H1 (cell line): ENCODE results near the gene CD81. TPM values are rescaled to one million over a fixed set of nuclear protein-coding genes. Genes with fewer than 3 reads are reported as not detected.

Experiments
- CTCF ChIA-PET: fragments of 300-600 bp; sonication (Branson Sonifier 250); formaldehyde crosslinking; loops from one replicate; lab custom pipeline; 2021; ENCODE audit not compliant: partially characterized antibody; lab: Charles Lee
- POLR2A ChIA-PET: fragments of 300-600 bp; sonication (Branson Sonifier 250); formaldehyde crosslinking; loops from one replicate; lab custom pipeline; 2021; ENCODE audit warnings: inconsistent platforms; ENCODE audit not compliant: partially characterized antibody; lab: Charles Lee
- DNase-seq, 2 experiments: peaks; one replicate each; pipeline versions ENCODE4 v3.0.0 to v3.0.0-alpha.2; 2010 to 2022; ENCODE audit warnings: low spot score in 2 of 2, low read depth in 1 of 2, mixed read lengths in 1 of 2
- FAIRE-seq: peaks from 2 replicates; lab custom pipeline; 2011; peaks lifted over from hg19 to GRCh38; lab: Jason Lieb, UNC
- H2AFZ ChIP-seq: 2 replicates; pipeline ENCODE4 v1.8.1; 2012; ENCODE audit warnings: low read length, inconsistent platforms
- H2AK5ac ChIP-seq: 2 replicates; pipeline ENCODE4 v1.6.1; 2013; ENCODE audit warnings: low read depth, low read length
- H2BK120ac ChIP-seq: replicated peaks from 2 replicates; pipeline ENCODE3; 2013; ENCODE audit warnings: low read depth, low read length, inconsistent platforms
- H2BK12ac ChIP-seq: 2 replicates; pipeline ENCODE4 v1.6.1; 2013; ENCODE audit warnings: low read depth, low read length
- H2BK15ac ChIP-seq: 2 replicates; pipeline ENCODE4 v1.6.1; 2013; ENCODE audit warnings: low read length
- H2BK20ac ChIP-seq: 2 replicates; pipeline ENCODE4 v1.6.1; 2013; ENCODE audit warnings: low read length
- H2BK5ac ChIP-seq: 2 replicates; pipeline ENCODE4 v1.6.1; 2013; ENCODE audit warnings: low read depth, low read length
- H3K14ac ChIP-seq: 2 replicates; pipeline ENCODE4 v1.6.1; 2013; ENCODE audit warnings: inconsistent platforms; ENCODE audit not compliant: insufficient read length
- H3K18ac ChIP-seq: 2 replicates; pipeline ENCODE4 v1.6.1; 2013; ENCODE audit warnings: low read length; ENCODE audit errors: extremely low read depth
- H3K23ac ChIP-seq: 2 replicates; pipeline ENCODE4 v1.6.1; 2013; ENCODE audit warnings: inconsistent platforms; ENCODE audit not compliant: insufficient read length
- H3K23me2 ChIP-seq: 2 replicates; pipeline ENCODE4 v1.6.1; 2013; ENCODE audit warnings: low read depth, low read length
- H3K27ac ChIP-seq: 2 replicates; pipeline ENCODE4 v1.6.1; 2011; ENCODE audit warnings: low read depth, low read length, inconsistent platforms
- H3K27me3 ChIP-seq, 4 experiments: replicated peaks in 1 of 4; 1 replicate in 1 of 4; 2 replicates in 3 of 4; pipeline versions ENCODE4 v1.6.1 to v1.8.1; 2011 to 2013; ENCODE audit warnings: low read length in 3 of 4, mild to moderate bottlenecking in 3 of 4, inconsistent platforms in 2 of 4, mixed read lengths in 2 of 4, moderate library complexity in 1 of 4; ENCODE audit not compliant: control insufficient read depth in 3 of 4, insufficient read depth in 3 of 4; ENCODE audit errors: extremely low read depth in 1 of 4
- H3K36me3 ChIP-seq, 4 experiments: 2 replicates each; pipeline versions ENCODE4 v1.6.1 to v1.8.1; 2011 to 2013; ENCODE audit warnings: mild to moderate bottlenecking in 4 of 4, low read length in 3 of 4, moderate library complexity in 2 of 4, control low read depth in 1 of 4, inconsistent platforms in 1 of 4; ENCODE audit not compliant: insufficient read depth in 4 of 4, control insufficient read depth in 2 of 4
- H3K4ac ChIP-seq: replicated peaks from 2 replicates; pipeline ENCODE3; 2013; ENCODE audit warnings: low read length, low read depth, mixed read lengths, inconsistent platforms; ENCODE audit not compliant: insufficient read length
- H3K4me1 ChIP-seq, 4 experiments: replicated peaks in 1 of 4; 1 replicate in 1 of 4; 2 replicates in 3 of 4; pipeline versions ENCODE4 v1.6.1 to v1.8.1; 2011 to 2013; ENCODE audit warnings: low read length in 3 of 4, inconsistent platforms in 2 of 4, mixed read lengths in 1 of 4; ENCODE audit not compliant: insufficient read depth in 4 of 4, control insufficient read depth in 3 of 4
- H3K4me2 ChIP-seq, 2 experiments: 2 replicates each; pipeline versions ENCODE4 v1.6.1 to v1.8.1; 2011 to 2013; ENCODE audit warnings: low read depth in 2 of 2, low read length in 2 of 2, control low read depth in 1 of 2, inconsistent platforms in 1 of 2, mild to moderate bottlenecking in 1 of 2; ENCODE audit not compliant: insufficient read depth in 1 of 2
- H3K4me3 ChIP-seq, 4 experiments: fragments of 200-600, 300-600 bp in 1 of 4; sonication (generic), shearing (Covaris generic), sonication (Bioruptor Twin) in 1 of 4; 2 replicates each; pipeline versions ENCODE4 v1.5.1 to v1.8.1; 2011 to 2016; ENCODE audit warnings: low read length in 4 of 4, low read depth in 3 of 4, control low read depth in 2 of 4, inconsistent platforms in 2 of 4, mild to moderate bottlenecking in 2 of 4, mixed read lengths in 1 of 4, moderate library complexity in 1 of 4; ENCODE audit not compliant: insufficient read depth in 2 of 4; ENCODE audit errors: extremely low read depth in 1 of 4
- H3K56ac ChIP-seq: replicated peaks from 2 replicates; pipeline ENCODE3; 2013; ENCODE audit warnings: low read depth, mild to moderate bottlenecking, mixed read lengths, low read length, inconsistent platforms; ENCODE audit not compliant: insufficient read length
- H3K79me1 ChIP-seq: 2 replicates; pipeline ENCODE4 v1.6.1; 2013; ENCODE audit warnings: low read depth, low read length, control low read depth
- H3K79me2 ChIP-seq, 2 experiments: 2 replicates each; pipeline versions ENCODE4 v1.6.1 to v1.8.1; 2012 to 2013; ENCODE audit warnings: low read length in 2 of 2, mild to moderate bottlenecking in 2 of 2, inconsistent platforms in 1 of 2; ENCODE audit not compliant: insufficient read depth in 2 of 2, control insufficient read depth in 1 of 2
- H3K9ac ChIP-seq, 4 experiments: replicated peaks in 1 of 4; 1 replicate in 1 of 4; 2 replicates in 3 of 4; pipeline versions ENCODE4 v1.6.1 to v1.8.1; 2011 to 2013; ENCODE audit warnings: low read depth in 3 of 4, low read length in 3 of 4, control low read depth in 2 of 4, mild to moderate bottlenecking in 2 of 4, moderate library complexity in 2 of 4, inconsistent platforms in 1 of 4; ENCODE audit errors: extremely low read depth in 1 of 4
- H3K9me3 ChIP-seq, 2 experiments: 2 replicates each; pipeline versions ENCODE4 v1.6.1 to v1.8.1; 2012 to 2013; ENCODE audit warnings: mild to moderate bottlenecking in 2 of 2, moderate library complexity in 2 of 2, control low read depth in 1 of 2, inconsistent platforms in 1 of 2, low read depth in 1 of 2, low read length in 1 of 2, mixed read lengths in 1 of 2; ENCODE audit not compliant: insufficient read depth in 2 of 2
- H4K20me1 ChIP-seq, 2 experiments: replicated peaks in 1 of 2; 2 replicates each; pipeline versions ENCODE3 to v1.8.1; 2011 to 2013; ENCODE audit warnings: inconsistent platforms in 2 of 2, low read length in 2 of 2, mild to moderate bottlenecking in 1 of 2; ENCODE audit not compliant: insufficient read depth in 2 of 2, control insufficient read depth in 1 of 2
- H4K5ac ChIP-seq: 2 replicates; pipeline ENCODE4 v1.6.1; 2013; ENCODE audit warnings: low read length, low read depth, mixed read lengths, inconsistent platforms; ENCODE audit not compliant: insufficient read length
- H4K8ac ChIP-seq: 2 replicates; pipeline ENCODE4 v1.8.0; 2013; ENCODE audit warnings: mild to moderate bottlenecking, moderate library complexity, low read length, inconsistent platforms; ENCODE audit not compliant: insufficient read depth; ENCODE audit errors: extremely low read depth
- H4K91ac ChIP-seq: replicated peaks from 2 replicates; pipeline ENCODE3; 2013; ENCODE audit warnings: low read length, mixed read lengths, inconsistent platforms; ENCODE audit not compliant: insufficient read length
- BRCA1 ChIP-seq: IDR thresholded peaks from 2 replicates; pipeline ENCODE4 v1.6.1; 2012; ENCODE audit warnings: low read depth, low read length, improper control_type of control experiment
- EP300 ChIP-seq, 2 experiments: IDR thresholded peaks; 1 replicate in 1 of 2; 2 replicates in 1 of 2; pipeline ENCODE4 v1.6.1; 2011 to 2012; ENCODE audit warnings: low read depth in 2 of 2, low read length in 2 of 2, mild to moderate bottlenecking in 2 of 2, borderline replicate concordance in 1 of 2, inconsistent platforms in 1 of 2, moderate library complexity in 1 of 2
- FOSL1 ChIP-seq: IDR thresholded peaks from 2 replicates; pipeline ENCODE4 v1.6.1; 2011; ENCODE audit warnings: mild to moderate bottlenecking, low read depth, low read length, moderate library complexity; ENCODE audit not compliant: insufficient read depth
- PHF8 ChIP-seq: fragments of 200-600 bp; sonication (generic); conservative IDR thresholded peaks from 2 replicates; pipeline ENCODE4 v1.7.1; 2012; ENCODE audit warnings: low read depth, mild to moderate bottlenecking, inconsistent platforms, low read length, moderate library complexity
- POU5F1 ChIP-seq: IDR thresholded peaks from 2 replicates; pipeline ENCODE4 v1.6.1; 2011; ENCODE audit warnings: low read depth, mild to moderate bottlenecking, low read length, moderate library complexity
- RAD21 ChIP-seq, 2 experiments: IDR thresholded peaks in 1 of 2; conservative IDR thresholded peaks in 1 of 2; 2 replicates each; pipeline ENCODE4 v1.6.1; 2011; ENCODE audit warnings: low read depth in 2 of 2, low read length in 2 of 2, improper control_type of control experiment in 1 of 2, inconsistent platforms in 1 of 2, mild to moderate bottlenecking in 1 of 2, moderate library complexity in 1 of 2
- WGBS, 2 experiments: shearing (Covaris generic) in 1 of 2; methylation state at CpG; one replicate each; pipeline versions ENCODE4 v1.1.6 to v1.1.7; 2013 to 2015; ENCODE audit warnings: low lambda C conversion rate in 2 of 2, mixed read lengths in 2 of 2, inconsistent platforms in 1 of 2, low coverage in 1 of 2, missing lambda C conversion rate in 1 of 2; ENCODE audit not compliant: insufficient replicate concordance in 2 of 2, insufficient coverage in 1 of 2, insufficient read length in 1 of 2; ENCODE audit errors: extremely low coverage in 1 of 2, missing lambda C conversion rate in 1 of 2; 5-methylcytosine and 5-hydroxymethylcytosine counted together
- polyA plus RNA-seq, 7 experiments: library from polyadenylated mRNA; depleted of rRNA in 3 of 7; stranded (reverse) in 5 of 7; unstranded in 2 of 7; fragments of >200 nt in 5 of 7; fragments of 200-250 nt in 2 of 7; gene quantifications; 1 replicate in 5 of 7; 2 replicates in 1 of 7; 4 replicates in 1 of 7; pipeline versions ENCODE4 v1.2.1 to v1.2.3, GENCODE V29; 2011 to 2013; ENCODE audit warnings: missing spikeins in 2 of 7, mixed read lengths in 2 of 7
- total RNA-seq: library from RNA; stranded (reverse); fragmentation: NEBNext Ultra II Directional; extraction: Animal tissue kit (Norgen Biotek cat#: 25700); gene quantifications from 2 replicates; pipeline ENCODE4 v1.2.1, GENCODE V29; 2021

The CD81 gene
- total and polyA plus RNA-seq, 2 of the 8 experiments (the other 6 are each of a cell fraction or from before 2014, with no cell fraction given) = 238 to 309 TPM

GRCh38 chr11:2434008-2434407 is 56.9 kb downstream of the CD81 start:
- Histone ChIP-seq H3K23me2 (peaks cover 20% of the 10 kb centered on the region; the same call in 1 of the 2 replicates), H3K79me2 (no peaks in the 10 kb centered on the region), H2BK120ac (no peak overlapping the region), H3K4me3 (no peak overlapping the region), H3K27ac (no peak overlapping the region), H3K9ac (peak overlapping the region in 1 of 4 experiments; percentile 8; a peak in 1 of 7 replicates), H4K5ac (no peak overlapping the region), H3K9me3 (no peaks in the 10 kb centered on the region), H3K27me3 (peaks cover 0 to 8% (median 4%) of the 10 kb centered on the region in 4 experiments; a peak in 3 of 7 replicates), H4K91ac (no peak overlapping the region), H2BK20ac (no peak overlapping the region), H3K4ac (peak overlapping the region; percentile 53), H2BK12ac (peak overlapping the region; percentile 64; the same call in 1 of the 2 replicates), H3K23ac (no peak overlapping the region), H3K56ac (no peak overlapping the region), H3K18ac (peak overlapping the region; percentile 21; the same call in 1 of the 2 replicates), H3K14ac (no peak overlapping the region), H3K36me3 (no peaks in the 10 kb centered on the region), H3K4me1 (no peaks in the 10 kb centered on the region; a peak in 1 of 7 replicates), H2AFZ (no peak overlapping the region), H4K20me1 (peaks cover 0 to 21% of the 10 kb centered on the region in 2 experiments), H3K79me1 (no peaks in the 10 kb centered on the region), H2BK5ac (peak overlapping the region; percentile 4; the same call in 1 of the 2 replicates)
- POLR2A ChIA-PET = no interaction called here
- WGBS, 2 experiments = 90% methylated on average over 8 of the region's 8 CpGs; no CpG with 5 or more reads in 1 of the 2 experiments
- DNase-seq (no peak), FAIRE-seq (no peak)
- CTCF ChIA-PET = interaction anchor here (4.6 kb wide), 1 partner anchor 98 kb away, joined by 37 read pairs; no protein-coding TSS in a partner anchor
- TF ChIP-seq POU5F1 = no peak
- no peak for TF ChIP-seq PHF8
- no peak for TF ChIP-seq BRCA1
- TF ChIP-seq FOSL1 = no peak
- TF ChIP-seq EP300 (IDR thresholded peaks at IDR 0.05; ENCODE audit: borderline replicate concordance in 1 of 2, low read depth in 2 of 2, low read length in 2 of 2) = no peak
- TF ChIP-seq RAD21 (IDR thresholded peaks at IDR 0.05 in 1 of 2, conservative IDR thresholded peaks at IDR 0.05 in 1 of 2; ENCODE audit: low read depth in 2 of 2, low read length in 2 of 2) = no peak
- TF ChIP-seq, all 59 proteins: peak for 0
- Histone ChIP-seq H2BK15ac (0 out of 2 replicates have a peak overlapping the region, but pooled peaks have one; percentile 1), H2AK5ac (peak overlapping the region; percentile 67; the same call in 1 of the 2 replicates), H3K4me2 (no peak overlapping the region), H4K8ac (no peak overlapping the region; the same call in 1 of the 2 replicates)
